Frontal cortex (tissue), 4 donors: ENCODE results near the gene CDH4. TPM values are rescaled to one million over a fixed set of nuclear protein-coding genes. Genes with fewer than 3 reads are reported as not detected.

ENCODE experiments used
- DNase-seq, 2 donors: peaks; one replicate each; pipeline ENCODE4 v3.0.0; 2012; ENCODE audit warnings: low spot score in 2 of 2
- FAIRE-seq: peaks from 2 replicates; lab custom pipeline; 2012; peaks lifted over from hg19 to GRCh38; lab: Jason Lieb, UNC
- total RNA-seq: library from RNA; depleted of rRNA; stranded (reverse); fragments of >200 nt; gene quantifications from one replicate; pipeline ENCODE4 v1.2.3, GENCODE V29; 2014
- donor health status: control.
- donor health status: control.
- donor health status: control.

Gene CDH4
- total RNA-seq, 1 donor from 2014 or later: 22.8 TPM

DNA sequence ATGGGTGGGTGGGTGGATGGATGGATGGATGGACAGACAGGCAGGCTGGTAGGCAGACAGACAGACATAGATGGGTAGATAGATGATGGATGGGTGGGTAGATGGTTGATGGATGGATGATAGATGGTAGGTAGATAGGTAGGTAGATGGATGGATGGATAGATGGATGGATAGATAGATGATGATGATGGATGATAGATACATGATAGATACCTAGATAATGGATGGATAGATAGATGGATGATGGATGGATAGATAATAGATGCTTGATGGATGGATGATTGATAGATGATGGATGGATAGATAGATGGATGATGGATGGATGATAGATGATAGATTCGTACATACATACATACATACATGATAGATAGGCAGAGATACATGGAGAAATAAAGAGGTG is 368.1 kb downstream of the CDH4 start:
- DNase-seq (no peak), FAIRE-seq (no peak)

DNA sequence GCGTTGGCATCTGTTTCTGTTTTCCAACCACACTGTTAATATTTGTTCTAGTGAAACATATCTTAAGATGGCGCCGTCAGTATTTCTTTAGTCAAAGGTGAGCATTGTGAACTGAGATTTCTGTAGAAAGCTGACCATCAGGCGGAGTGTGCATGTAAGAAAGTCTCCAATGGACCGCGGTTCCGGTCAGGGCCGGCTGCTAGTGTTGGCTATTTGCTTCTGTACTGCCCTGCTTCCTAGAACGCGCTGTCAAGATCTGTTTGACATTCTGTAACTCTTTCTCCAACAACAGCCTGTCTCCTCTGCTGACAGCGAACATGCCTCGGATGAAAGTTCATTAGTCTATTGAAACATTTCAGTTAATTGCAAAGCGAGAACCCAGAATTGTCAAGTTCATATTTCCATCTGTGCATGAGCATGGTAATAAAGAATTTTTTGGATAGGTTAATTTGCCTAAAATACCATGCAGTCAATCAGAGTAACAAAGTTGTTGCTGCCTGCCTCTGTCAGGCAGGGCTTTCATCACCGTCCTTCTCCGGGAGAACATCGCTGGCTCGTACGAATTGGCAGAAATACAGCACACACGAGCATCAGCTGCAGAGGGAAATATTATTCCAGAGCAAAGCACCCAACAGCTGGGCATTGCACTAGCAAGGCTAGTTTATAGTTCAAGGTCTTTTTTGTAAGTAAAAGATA is 369.1 kb downstream of the CDH4 start:
- peak in 1 of 2 donors; percentile 55 for DNase-seq
- no peak for FAIRE-seq

DNA sequence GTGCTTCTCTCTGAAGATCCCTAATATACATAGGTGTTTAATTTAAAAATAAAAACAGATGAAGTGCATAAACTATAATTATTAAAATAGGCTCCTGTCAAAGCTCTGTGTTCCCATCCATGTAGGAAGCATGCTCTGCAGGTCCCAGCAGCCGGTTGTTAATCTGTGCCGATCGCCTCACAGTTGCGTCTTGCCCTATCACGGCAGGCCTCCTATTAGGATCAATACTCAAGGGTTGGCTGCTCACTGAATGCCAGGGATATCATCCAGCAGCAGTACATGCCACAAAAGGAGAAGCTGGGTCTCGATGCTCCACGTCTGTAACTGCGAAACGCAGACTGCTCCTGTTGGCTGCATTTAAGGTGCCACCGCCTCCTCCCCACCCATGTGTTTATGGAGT is 369.8 kb downstream of the CDH4 start:
- DNase-seq (no peak), FAIRE-seq (no peak)

DNA sequence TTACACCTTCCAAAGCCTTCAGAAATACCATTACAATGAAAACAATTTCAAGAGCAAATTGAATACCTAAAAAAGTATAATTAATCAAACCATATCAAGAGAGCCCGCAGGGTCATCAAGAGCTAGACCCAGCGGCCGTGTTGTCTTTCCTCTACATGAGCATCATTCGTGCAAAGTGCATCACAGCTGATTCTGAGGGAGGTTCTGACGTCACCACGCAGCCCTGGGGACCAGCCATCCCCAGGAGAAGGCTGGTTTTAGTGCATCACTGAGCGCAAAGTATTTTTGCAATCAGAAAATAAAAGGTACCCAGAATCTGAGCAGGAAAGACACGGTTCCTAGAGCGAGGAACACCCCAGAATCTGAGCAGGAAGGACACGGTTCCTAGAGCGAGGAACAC is 371.4 kb downstream of the CDH4 start:
- DNase-seq (no peak), FAIRE-seq (no peak)

DNA sequence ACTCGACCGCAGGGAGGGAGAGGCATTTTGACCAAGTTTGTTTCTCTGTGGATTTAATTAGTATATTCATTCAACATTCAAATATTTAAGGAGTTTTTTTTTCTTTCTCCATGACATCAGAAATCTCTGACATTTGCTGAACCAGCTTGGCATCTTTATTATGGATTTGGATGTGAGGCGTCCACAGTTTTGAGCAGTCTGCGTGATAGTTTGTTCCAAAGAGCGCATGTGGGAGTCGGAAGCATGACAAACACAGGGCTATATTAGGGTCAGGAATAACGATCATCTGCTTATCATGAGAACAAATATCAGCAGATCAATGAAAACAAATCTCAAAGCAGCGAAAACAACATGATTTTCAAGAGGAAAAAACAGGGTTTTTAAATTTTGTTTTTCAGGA is 373.2 kb downstream of the CDH4 start:
- DNase-seq: no peak

DNA sequence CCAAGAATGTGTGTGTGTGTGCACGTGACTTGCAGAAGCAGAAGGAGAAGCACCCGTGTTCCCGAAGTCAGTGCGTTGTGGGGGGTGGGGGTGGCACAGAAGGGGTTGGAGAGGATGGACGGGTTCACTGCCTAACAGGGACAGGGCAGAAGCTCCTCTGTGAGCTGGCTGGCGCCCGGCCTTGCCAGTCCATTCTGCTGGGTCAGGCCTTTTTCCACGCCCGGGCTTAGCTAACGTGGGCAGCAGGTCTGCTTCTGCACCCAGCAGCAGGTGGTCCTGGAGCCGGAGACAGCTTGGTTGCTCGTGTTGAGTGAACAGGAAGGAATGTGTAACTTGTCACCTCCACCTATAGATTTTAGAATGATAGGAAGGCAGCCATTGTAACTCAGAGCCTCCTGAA is 374.4 kb downstream of the CDH4 start:
- DNase-seq: no peak
- no peak for FAIRE-seq

More for the DNA sequence above, 373.2 kb downstream of the CDH4 start:
- FAIRE-seq: no peak

DNA sequence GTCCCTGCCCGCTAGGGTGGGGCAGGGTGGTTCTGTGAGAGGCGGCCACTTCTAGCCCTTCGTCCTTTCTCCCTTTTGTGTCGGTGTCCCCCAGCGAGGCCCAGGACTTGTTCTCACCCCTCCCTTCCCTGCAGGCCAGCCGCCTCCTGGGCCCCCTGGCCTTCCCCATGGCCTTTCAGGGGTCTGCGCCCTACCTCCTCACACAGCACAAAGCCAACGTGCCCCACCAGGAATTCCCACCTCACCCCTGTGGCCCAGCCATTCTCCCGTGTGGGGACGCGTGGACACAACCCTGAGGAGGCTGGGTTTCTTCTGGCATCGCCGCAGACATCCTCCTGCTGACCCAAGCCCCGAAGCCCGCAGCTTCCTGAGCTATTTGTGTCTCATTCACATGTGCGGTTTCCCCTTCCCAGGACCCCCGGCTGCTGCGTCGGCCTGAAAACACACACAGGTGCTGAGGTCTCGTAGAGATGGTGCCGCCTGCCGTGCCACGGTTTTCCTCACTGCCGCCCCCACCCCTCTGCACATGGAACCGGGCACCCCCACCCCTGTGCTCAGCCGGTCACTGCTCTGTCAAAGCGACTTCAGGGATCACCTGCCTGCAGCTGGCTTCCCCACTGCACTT is 375.8 kb downstream of the CDH4 start:
- DNase-seq (no peak), FAIRE-seq (no peak)

DNA sequence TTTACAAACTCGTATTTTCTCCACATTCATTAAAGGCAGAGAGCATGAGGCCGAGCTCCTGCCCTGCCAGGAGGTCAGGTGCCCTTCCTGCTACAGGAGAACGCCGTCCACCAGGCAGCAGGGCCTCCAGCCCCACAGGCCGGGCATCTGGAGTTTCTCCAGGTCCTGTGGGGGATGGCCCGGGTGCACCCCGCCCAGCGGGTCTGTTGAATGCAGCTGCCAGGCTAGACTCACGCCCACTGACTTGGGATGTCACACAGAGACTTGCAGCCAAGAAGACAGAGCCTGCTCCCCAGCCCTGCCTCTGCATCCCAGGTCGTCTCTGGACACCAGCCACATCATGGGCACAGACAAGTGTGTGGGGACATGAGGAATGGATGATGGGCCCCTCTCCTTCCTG is 376.4 kb downstream of the CDH4 start:
- peak in 1 of 2 donors; percentile 56 for DNase-seq

DNA sequence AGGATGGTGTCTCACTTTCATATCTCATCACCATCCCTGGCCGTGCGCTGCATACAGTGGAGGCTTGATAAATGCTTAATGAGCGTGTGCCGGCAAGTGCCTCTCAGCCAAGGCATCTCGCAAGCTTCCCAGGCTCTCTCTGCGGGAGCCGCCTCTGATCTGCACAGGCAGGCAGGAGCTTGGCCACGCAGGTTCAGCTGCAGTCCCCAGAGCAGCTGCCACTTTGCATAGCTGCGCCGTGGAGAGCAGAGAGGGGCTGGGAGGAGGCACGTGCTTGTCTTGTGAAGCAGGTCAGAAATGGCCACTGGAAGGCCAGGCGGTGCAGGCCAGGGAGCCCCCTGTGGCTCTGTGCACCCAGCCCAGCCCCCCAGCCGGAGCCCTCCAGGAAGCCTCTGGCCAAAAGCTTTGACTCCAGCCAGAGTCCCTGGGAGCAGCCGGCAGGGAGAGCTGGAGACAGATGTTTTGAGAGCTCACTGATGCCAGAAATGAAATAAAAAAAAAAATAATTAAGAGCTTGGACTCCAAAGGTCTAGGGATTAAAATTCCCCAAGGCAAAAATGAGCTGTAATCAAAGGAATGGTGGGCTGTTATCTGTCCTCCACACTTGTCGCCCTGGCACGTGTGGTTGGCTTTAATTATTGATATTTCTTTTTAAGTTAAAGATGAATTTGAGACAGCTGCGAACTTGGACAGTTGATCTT is 377.0 kb downstream of the CDH4 start:
- FAIRE-seq: no peak
- DNase-seq: peak in 1 of 2 donors; percentile 45

More for the DNA sequence above, 376.4 kb downstream of the CDH4 start:
- FAIRE-seq: no peak

DNA sequence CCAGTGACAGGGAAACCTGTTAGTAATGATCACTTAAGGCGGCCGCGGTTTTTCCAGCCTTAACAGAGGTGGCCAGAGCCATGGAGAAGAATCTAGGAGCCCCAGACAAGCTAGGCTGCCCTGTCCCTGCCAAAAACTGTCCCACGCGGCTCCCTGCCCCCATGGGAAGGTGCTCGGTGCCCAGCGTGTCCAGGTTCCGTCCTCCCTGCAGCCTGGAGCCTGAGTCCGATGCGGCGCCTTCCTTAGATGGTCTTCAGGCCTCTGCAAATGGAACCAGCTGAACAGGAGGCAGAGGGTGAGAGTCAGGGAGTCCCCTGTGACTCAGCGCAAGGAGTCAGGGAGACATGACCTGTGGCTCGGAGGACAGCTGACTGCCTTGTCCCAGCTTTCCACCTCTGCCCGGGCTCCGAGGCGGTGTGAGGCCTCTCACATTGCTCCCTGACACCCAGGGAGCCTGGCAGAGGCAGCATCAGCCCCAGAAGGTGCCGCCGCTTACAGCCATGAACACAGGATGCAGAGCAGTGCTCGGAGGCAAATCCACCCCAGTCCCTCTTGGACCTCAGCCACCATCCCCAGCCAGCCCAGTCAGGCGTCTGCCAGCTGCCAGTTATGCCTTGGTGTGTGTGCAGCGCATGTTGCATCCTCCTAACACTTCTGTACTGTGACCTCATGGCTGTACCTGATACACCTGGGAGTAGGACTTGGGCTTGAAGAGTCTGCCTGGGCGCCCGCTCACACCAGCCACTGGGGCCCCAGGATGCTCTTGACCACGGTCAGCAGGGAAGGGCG is 377.7 kb downstream of the CDH4 start:
- FAIRE-seq: no peak
- DNase-seq: no peak

DNA sequence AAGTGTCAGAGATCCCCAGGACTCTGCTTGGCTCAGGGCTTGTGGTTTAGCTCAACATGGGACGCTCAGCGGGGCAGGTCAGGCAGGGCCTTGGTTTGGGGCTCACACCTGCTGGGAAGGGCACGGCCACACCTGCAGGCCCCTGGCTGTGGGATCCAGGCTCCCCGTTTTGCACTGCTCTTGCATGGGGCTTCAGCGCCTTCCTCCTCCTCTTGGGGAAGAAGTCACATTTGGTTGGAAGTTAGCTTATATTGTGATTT is 378.3 kb downstream of the CDH4 start:
- no peak for FAIRE-seq
- no peak for DNase-seq

DNA sequence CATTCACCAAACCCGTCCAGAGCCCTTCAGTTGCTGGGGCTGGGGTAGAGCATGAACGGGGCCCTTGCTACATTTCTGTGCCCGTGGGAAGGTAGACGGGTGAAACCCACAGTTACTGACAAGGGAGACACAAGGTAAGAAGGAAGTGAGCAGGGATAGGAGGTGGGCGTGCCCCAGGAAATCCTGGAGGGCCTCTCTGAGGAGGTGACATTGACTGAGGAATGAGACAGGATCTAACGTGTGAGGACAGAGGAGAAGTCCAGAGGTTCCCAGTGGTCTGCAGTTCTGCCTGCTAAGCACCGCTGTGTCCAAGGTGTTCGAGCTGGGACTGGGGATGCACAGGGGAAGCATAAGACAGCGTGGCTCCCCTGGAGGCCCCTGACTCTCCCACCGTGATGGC is 378.8 kb downstream of the CDH4 start:
- FAIRE-seq (no peak), DNase-seq (no peak)

DNA sequence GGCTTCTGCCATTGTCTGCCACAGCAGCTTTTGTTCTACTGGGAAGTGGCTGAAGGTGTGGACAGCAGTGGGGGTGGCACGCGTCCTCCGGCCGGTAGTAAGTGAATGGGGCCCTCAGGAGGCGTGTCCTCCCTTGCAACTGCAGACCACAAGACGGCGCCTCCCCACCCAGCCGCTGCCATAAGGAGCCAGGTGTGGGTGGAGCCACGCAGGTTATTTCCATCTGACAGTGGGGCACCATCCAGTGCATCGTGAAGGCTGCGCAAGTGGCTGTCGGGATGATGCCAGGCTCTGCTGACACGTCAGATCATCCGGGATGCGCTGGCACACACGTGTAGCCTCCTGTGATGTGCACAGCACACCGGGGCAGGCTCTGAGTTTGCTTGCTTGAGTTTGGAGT is 379.7 kb downstream of the CDH4 start:
- FAIRE-seq (no peak), DNase-seq (no peak)

DNA sequence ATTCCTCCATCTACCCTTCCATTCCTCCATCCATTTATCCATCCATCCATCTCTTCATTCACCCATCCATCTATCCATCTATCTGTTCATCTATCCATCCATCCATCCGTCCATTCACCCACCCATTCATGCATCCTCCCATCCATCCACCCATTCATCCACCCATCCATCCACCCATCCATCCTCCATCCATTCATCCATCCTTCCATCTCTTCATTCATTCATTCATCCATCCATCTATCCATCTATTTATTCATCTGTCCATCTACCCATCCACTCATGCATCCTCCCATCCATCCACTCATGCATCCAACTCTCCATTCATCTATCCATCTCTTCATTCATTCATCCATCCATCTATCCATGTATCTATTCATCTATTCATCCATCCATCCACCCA is 380.9 kb downstream of the CDH4 start:
- FAIRE-seq: no peak
- no peak for DNase-seq

DNA sequence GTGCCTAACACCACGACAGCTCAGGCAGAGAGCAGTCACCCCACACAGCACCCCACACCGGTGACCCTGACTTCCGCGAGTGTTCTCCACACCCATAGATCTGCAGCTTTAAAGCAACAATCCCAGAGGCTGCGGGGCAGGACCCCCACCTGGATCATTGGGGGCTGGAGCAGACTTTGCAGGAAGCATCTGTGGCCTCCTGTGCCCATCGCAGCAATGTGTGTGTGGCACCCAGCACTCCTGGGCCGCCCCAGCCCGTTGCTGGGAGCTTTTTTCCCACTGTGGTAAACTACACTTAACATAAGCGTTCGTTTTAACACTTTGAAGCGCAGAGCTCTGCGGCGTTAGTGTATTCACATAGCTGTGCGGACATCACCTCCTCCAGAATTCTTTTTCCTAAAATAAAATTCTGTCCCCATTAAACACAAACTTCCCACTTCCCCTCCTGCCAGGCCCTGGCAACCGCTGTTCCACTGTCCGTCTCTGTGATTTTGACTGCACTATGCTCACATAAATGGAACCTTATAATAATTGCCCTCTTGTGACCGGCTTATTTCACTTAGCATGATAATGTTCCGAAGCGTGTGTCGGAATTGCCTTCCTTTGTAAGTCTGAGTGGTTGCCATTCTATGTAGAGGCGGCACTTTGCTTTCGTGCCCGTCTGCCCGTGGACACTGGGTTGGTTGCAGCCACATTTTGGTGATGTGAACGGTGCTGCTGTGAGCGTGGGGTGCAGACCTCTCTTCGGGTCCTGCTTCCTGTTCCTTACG is 382.5 kb downstream of the CDH4 start:
- FAIRE-seq: no peak
- no peak for DNase-seq

DNA sequence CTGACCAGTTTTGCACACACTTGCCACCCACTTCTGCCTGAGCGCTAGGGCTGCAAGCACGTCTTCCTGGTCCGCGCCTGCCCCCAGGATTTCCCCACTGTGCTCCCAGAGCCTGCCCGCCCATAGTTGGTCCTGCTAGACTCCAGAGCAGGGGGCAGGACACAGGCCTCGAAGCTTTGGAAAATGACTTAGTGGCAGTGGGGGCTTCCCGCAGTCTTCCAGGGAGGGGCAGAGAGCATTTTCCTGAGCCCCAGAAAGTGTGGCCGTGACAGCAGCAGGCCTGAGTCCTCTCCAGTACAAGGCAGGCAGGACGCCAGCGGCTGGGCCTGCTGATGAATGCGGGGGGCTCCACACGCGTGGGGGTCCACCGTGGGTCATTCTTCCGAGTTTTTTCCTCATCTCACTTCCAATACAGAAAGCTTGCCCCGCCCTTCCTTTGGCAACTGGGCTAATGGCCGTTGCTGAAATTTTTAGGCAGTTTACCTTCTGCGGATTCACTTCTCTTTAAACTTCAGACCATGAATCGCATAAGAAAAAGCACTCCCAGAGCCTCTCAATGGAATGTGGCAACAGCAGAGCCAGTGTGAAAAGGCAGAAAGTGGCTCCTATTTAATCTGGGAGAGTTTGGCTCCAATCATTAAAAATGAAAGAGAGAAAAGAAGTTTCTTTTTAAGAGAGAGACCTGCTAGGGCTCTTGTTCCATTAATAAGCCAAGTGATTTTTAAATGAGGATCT is 383.8 kb downstream of the CDH4 start:
- no peak for DNase-seq
- FAIRE-seq: no peak

DNA sequence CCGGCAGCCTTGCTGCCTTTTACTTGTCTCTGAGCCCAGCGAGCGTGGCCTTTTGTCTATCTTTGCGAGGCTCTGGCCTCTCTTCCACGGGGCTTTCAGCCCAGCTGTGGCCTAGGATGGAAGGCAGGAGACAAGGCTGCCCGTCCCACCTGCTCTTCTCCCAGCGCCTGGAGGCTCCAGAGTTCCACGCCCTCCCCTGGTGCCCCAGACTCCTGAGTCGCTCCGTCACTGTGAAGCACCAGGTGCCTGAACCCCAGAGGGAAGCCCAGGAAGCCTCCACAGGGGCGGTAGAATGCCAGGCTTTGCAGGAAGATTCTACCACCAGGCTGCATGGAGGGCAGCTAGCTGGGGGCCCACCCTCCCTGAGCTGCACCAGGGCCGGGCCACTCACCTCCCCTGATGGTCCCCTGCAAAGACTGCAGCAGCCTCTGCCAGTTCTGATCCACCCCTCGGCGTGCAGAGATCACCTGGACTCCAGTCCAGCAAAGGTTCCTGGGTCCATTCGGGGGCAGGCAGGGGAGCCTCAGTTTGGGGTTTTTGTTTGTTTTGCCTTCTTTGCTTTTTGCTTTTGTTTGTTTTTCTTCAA is 384.6 kb downstream of the CDH4 start:
- FAIRE-seq (no peak), DNase-seq (no peak)

DNA sequence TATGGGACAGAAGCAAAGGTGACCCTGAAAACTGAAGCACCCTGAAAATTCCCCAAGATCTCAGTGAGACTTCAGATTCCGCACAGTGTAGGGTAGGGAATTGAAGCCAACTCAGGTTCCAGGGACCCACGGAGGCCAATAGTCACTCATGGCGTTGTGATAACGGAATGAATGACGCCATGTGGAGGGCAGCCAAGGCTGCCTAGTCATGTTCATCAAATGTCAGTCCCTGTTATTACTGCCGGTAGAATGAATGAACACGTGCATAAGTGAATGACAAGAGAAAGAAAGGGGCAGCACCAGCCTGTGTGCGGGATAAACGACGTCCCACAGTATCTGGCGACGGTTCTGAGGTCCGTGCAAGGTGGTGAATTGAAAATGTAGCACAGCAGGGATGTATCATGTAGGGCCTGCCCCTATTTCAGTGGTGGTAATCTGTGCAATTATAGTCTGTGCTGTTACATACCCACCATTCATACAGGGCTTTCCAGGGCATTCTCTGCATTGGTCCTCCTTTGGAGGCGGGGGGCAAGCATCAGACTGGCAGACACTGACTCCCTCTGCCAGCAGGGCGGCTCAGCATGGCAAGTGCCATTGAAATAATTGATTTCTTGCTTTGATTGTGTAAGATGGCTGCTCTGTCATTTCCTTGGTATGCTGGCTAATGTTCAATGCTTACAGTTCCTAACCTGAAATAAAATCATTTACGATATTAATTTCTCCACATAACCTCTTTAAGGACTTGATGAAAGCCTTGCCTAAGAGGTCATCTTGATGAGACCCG is 386.9 kb downstream of the CDH4 start:
- FAIRE-seq: no peak
- no peak for DNase-seq
